KBM-7 (cell line): ENCODE data around the gene PARD6G.
A peak's percentile ranks its signal among the peaks of the same experiment; 100 is the strongest.
"Not testable (repeated sequence)": the region's sequence is repeated elsewhere in the genome, so short reads cannot be mapped to it uniquely, and the experiment has no call there.

Source experiments
- DNase-seq: peaks from one replicate; pipeline ENCODE4 v3.0.0-alpha.2; 2015
- in situ Hi-C: fragments of 300-500 bp; cut with MboI; formaldehyde crosslinking; loops from 2 replicates; pipeline ENCODE4 v1.14.3; 2020; ENCODE audit warnings: low sequenced_read_pairs, low pct_unique_long_range_greater_than_20kb, mixed read lengths

The PARD6G gene

DNA sequence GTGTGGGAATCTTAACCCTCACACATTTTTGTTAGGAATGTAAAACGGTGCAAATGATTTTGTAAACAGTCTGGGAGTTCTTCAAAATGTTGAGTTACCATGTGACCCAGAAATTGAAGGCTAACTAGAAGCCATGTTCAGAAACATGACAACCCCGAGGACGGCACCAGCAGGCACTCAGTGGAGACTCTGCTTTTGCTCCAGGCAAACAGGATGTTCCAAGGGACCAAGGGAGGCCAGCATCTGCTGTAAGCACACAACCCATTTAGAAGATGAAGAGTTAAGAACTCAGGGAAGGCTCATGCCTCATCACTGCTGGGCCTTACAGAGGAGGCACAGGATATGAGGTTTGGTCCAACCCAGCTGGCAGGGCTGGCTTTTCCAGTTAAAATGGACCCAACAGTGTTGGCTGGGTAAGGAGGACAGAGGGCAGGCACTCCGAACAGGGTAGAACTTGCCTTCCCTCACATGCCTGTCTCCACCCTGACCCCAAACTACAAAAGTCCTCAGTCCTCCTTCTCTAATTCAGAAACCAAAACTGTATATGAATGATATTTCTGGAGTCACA is 23.6 kb downstream of the PARD6G start:
- DNase-seq = no peak
- in situ Hi-C loops = no loop called here

DNA sequence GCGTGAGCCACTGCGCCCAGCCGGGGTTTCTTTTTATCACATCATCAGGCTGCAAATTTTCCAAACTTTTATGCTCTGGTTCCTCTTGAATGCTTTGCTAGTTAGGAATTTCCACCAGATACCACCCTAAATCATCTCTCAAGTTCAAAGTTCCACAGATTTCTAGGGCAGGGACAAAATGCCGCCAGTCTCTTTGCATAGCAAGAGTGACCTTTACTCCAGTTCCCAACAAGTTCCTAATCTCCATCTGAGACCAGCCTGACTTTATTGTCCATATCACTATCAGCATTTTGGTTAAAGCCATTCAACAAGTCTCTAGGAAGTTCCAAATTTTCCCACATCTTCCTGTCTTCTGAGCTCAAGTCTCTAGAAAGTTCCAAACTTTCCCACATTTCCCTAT is 27.8 kb downstream of the PARD6G start:
- in situ Hi-C loops = not testable (repeated sequence)

GRCh38 chr18:80218341-80219227 is 28.7 kb downstream of the PARD6G start:
- DNase-seq = no peak
- in situ Hi-C loops = no loop called here

More for the DNA sequence above, 27.8 kb downstream of the PARD6G start:
- DNase-seq = not testable (repeated sequence)

GRCh38 chr18:80213182-80213581 is 34.1 kb downstream of the PARD6G start:
- DNase-seq = no peak
- in situ Hi-C loops = no loop called here

GRCh38 chr18:80210312-80211083 is 36.8 kb downstream of the PARD6G start:
- in situ Hi-C loops = no loop called here
- peak; percentile 19 for DNase-seq

GRCh38 chr18:80208620-80209019 is 38.7 kb downstream of the PARD6G start:
- in situ Hi-C loops = no loop called here

DNA sequence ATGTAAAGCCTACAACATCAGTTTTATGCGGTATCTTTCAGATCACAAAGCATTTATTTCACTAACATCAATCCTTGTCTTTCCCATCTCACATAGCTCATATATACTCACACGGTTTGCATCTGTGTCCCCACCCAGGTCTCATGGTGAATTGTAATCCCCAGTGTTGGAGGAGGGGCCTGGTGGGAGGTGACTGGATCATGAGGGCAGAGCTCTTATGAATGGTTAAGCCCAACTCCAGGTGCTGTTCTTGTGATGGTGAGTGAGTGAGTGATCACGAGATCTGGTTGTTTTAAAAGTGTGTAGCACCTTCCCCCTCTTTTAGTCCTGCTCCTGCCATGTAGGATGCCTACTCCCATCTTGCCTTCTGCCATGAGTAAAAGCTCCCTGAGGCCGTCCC is 42.0 kb downstream of the PARD6G start:
- DNase-seq = no peak
- in situ Hi-C loops = no loop called here

More at GRCh38 chr18:80208620-80209019, 38.7 kb downstream of the PARD6G start:
- DNase-seq = no peak

DNA sequence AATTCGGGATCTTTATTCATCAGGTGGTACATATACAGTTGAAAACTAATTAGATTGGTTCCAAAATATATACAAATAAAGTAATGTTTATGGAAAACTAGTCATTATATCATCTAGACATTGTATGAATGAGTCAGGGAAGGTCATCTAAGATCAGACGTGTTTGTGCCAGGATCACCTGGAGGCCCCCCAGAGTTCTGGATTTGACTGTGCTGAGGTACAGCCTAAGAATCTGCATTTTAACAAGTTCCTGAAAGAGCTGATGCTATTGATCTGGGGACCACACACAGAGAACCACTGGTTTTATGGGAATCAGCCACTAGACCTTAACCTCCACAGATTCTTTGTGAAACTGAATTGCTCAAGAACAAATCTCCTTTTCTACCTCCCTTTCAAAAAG is 43.2 kb downstream of the PARD6G start:
- in situ Hi-C loops = no loop called here
- no peak for DNase-seq

DNA sequence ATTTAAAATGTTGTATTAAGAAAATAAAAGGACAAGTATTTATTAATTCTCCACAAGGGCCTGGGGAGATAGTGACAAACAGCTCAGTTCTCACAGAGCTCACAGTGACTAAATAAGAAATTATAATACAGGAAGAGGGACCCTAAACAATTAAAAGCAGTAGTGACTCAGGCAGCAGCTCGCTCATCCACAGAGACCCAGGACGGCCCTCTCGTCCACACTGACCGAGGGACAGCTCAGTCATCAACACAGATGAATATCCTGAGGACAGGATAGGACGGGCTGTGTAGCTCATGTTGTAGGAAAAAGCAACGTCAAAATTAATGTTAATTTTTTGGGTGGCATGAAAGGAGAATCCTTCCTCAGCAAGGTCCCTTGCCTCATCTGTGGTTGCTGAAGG is 44.1 kb downstream of the PARD6G start:
- in situ Hi-C loops = no loop called here

GRCh38 chr18:80202264-80202998 is 44.9 kb downstream of the PARD6G start:
- DNase-seq = no peak
- in situ Hi-C loops = no loop called here

More for the DNA sequence above, 44.1 kb downstream of the PARD6G start:
- no peak for DNase-seq

DNA sequence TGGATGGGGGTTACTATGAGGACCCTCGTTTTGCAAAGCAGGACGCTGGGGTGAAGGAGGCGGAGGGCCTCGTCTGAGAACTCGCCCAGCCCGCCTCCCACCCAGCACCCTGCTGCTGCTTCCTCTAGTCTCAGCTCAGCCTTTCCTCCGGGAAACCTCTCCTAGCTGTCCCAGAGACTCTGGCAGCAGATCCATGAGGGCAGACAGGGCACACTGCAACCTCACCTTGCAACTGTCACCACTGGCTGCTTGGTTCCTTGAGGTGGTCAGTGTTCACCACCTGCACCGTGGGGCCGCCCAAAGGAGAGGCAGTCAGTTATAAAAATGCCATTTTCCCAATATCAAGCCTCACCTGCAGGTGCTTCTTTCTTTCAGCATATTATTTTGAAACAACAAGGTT is 45.6 kb downstream of the PARD6G start:
- no peak for DNase-seq
- in situ Hi-C loops = no loop called here

GRCh38 chr18:80200932-80201672 is 46.2 kb downstream of the PARD6G start:
- DNase-seq = no peak
- in situ Hi-C loops = no loop called here

- DNase-seq = no peak
- in situ Hi-C loops = no loop called here
These were observed 47.0 kb downstream of the PARD6G start for GRCh38 chr18:80200171-80200931.

GRCh38 chr18:80198994-80199748 is 48.1 kb downstream of the PARD6G start:
- in situ Hi-C loops = no loop called here
- DNase-seq = no peak

DNA sequence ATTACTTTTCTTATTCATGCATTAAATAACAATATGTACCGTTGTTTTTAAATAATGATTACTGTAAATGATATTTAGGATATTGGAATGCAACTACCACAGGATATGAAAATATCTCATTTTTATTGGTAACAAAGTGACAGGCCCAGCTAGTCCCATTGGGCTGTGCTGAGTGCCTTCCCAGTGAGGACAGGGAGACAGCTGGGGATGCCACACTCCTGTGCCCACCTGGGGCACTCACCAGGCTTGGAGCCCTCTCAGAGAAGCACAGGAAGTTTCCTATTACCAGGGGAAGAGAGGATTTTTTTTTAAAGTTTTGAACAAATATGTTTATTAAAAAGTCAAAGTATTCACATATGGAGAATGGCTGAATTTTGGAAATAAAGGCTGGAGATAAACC is 48.9 kb downstream of the PARD6G start:
- in situ Hi-C loops = no loop called here

GRCh38 chr18:80197528-80197927 is 49.8 kb downstream of the PARD6G start:
- in situ Hi-C loops = no loop called here
- no peak for DNase-seq

More for the DNA sequence above, 48.9 kb downstream of the PARD6G start:
- no peak for DNase-seq
